ENCODE results near the gene PTOV1. TPM values are rescaled to one million over a fixed set of nuclear protein-coding genes. Genes with fewer than 3 reads are reported as not detected.
A peak's percentile ranks its signal among the peaks of the same experiment; 100 is the strongest.

The PTOV1 gene
- total and polyA plus RNA-seq, 10 of the 15 experiments (the other 5 are each of a cell fraction or from before 2014, with no cell fraction given): 3.2 to 83.5 (median 22.3) TPM

GRCh38 chr19:49850487-49851342 is at the start of gene PTOV1 (continued):
- TF ChIP-seq MXI1 (IDR thresholded peaks at IDR 0.05; ENCODE audit: low read depth, low read length) (peak; percentile 19; the same call in 1 of the 2 replicates), ZNF207 (IDR thresholded peaks at IDR 0.05; ENCODE audit: borderline replicate concordance) (peak; percentile 90), STAT3 (IDR thresholded peaks at IDR 0.05; ENCODE audit: low read depth, low read length) (no peak), RUNX3 (IDR thresholded peaks at IDR 0.05; ENCODE audit: low read length) (peak; percentile 47; the same call in 1 of the 2 replicates), ZNF217 (IDR thresholded peaks at IDR 0.05) (no peak), FOXK2 (IDR thresholded peaks at IDR 0.05) (peak; percentile 96), RFX5 (IDR thresholded peaks at IDR 0.05; ENCODE audit: low read depth, low read length) (no peak), ETV6 (conservative IDR thresholded peaks at IDR 0.05 in 1 of 2, IDR thresholded peaks at IDR 0.05 in 1 of 2; ENCODE audit: borderline replicate concordance in 1 of 2, low read depth in 1 of 2) (no peak), NR2C2 (IDR thresholded peaks at IDR 0.05; ENCODE audit: borderline replicate concordance, control insufficient read depth, insufficient read length, low read depth) (no peak), NKRF (conservative IDR thresholded peaks at IDR 0.05) (no peak), POLR2A (IDR thresholded peaks at IDR 0.05; ENCODE audit: low read depth, low read length) (peak; percentile 87), TAF1 (IDR thresholded peaks at IDR 0.05; ENCODE audit: borderline replicate concordance, low read depth, low read length) (peak; percentile 39; the same call in 1 of the 2 replicates), NR2F1 (conservative IDR thresholded peaks at IDR 0.05) (peak; percentile 53; the same call in 1 of the 2 replicates), USF1 (IDR thresholded peaks at IDR 0.05; ENCODE audit: borderline replicate concordance, extremely low read length, insufficient read depth, low read depth, low read length) (no peak), ATF3 (IDR thresholded peaks at IDR 0.05; ENCODE audit: borderline replicate concordance, extremely low read depth, low read depth, low read length) (no peak), CREM (IDR thresholded peaks at IDR 0.05; ENCODE audit: low read depth) (peak; percentile 88), ZBTB11 (CRISPR knock-in tag; IDR thresholded peaks at IDR 0.05) (no peak), REST (IDR thresholded peaks at IDR 0.05; ENCODE audit: low read depth, low read length) (no peak), RAD51 (IDR thresholded peaks at IDR 0.05) (no peak)

All from GM12878 (cell line).